Fibroblast of lung (primary cell): Measurements from ENCODE around the gene CYTH1.

Experiments used
- CTCF ChIP-seq, 2 donors: IDR thresholded peaks in 1 of 2; conservative IDR thresholded peaks in 1 of 2; 1 replicate in 1 of 2; 2 replicates in 1 of 2; pipeline ENCODE4 v1.5.1; 2011 to 2012; ENCODE audit warnings: low read length in 2 of 2, control low read depth in 1 of 2, inconsistent platforms in 1 of 2, low read depth in 1 of 2, mild to moderate bottlenecking in 1 of 2
- EZH2 ChIP-seq: IDR thresholded peaks from 2 replicates; pipeline ENCODE4 v1.5.1; 2012; ENCODE audit warnings: low read length, control low read depth, mild to moderate bottlenecking; ENCODE audit errors: missing control alignments

GRCh38 chr17:78683408-78683961, 98.6 kb downstream of the CYTH1 start:
- TF ChIP-seq CTCF (conservative IDR thresholded peaks at IDR 0.05 in 1 of 2, IDR thresholded peaks at IDR 0.05 in 1 of 2; ENCODE audit: low read depth in 1 of 2, low read length in 2 of 2) (no peak), EZH2 (no peak)
